SW480 (cell line): ENCODE data around the gene BID.

Experiments
- DNase-seq: peaks from one replicate; pipeline ENCODE4 v3.0.0-alpha.2; 2016; ENCODE audit warnings: low spot score

BID gene

GRCh38 chr22:17802822-17803221 lies 28.6 kb upstream of the BID start:
- no peak for DNase-seq

GRCh38 chr22:17802411-17802810 lies 28.1 kb upstream of the BID start:
- no peak for DNase-seq

- no peak for DNase-seq
Measured at GRCh38 chr22:17797721-17798559, 23.7 kb upstream of the BID start.

GRCh38 chr22:17796695-17797094 lies 22.4 kb upstream of the BID start:
- DNase-seq: no peak

- DNase-seq: no peak
Measured at GRCh38 chr22:17795661-17796548, 21.6 kb upstream of the BID start.

GRCh38 chr22:17794726-17795542 lies 20.7 kb upstream of the BID start:
- DNase-seq: no peak

GRCh38 chr22:17792854-17793434 lies 18.7 kb upstream of the BID start:
- DNase-seq: no peak

- DNase-seq: no peak
Measured at GRCh38 chr22:17792299-17792698, 18.0 kb upstream of the BID start.

- DNase-seq: no peak
Measured at GRCh38 chr22:17791196-17791595, 16.9 kb upstream of the BID start.

- no peak for DNase-seq
Measured at GRCh38 chr22:17789379-17790200, 15.3 kb upstream of the BID start.

- no peak for DNase-seq
Measured at GRCh38 chr22:17788528-17789378, 14.5 kb upstream of the BID start.

- no peak for DNase-seq
Measured at GRCh38 chr22:17787716-17788330, 13.6 kb upstream of the BID start.

GRCh38 chr22:17787241-17787640 lies 13.0 kb upstream of the BID start:
- DNase-seq: no peak

GRCh38 chr22:17786435-17787161 lies 12.3 kb upstream of the BID start:
- peak; percentile 73 for DNase-seq

GRCh38 chr22:17785185-17786184 lies 11.2 kb upstream of the BID start:
- peak; percentile 24 for DNase-seq

GRCh38 chr22:17784776-17785175 lies 10.5 kb upstream of the BID start:
- no peak for DNase-seq

GRCh38 chr22:17783773-17784480 lies 9.7 kb upstream of the BID start:
- no peak for DNase-seq
